ENCODE data around the gene PBX1.

DNA sequence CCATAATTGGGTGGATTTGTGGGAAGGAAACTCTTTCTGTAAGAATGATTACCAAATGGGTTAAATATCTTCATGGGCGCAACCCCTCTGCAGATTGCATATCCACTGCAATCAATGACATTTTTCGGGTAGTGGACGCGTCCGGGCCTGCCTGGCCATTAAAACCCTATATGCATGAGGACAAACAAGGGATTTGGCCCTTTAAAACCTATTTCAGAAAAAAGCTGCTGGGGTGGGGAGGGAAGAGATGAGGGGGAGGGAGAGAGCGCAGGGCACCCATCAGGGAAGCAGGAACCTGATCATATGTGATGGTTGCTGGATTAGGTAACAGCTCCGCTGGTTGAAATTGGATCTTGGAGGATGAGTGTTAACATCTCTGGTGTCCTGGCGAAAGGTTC lies 228.8 kb downstream of the PBX1 start:
- TF ChIP-seq, protein P1, sequence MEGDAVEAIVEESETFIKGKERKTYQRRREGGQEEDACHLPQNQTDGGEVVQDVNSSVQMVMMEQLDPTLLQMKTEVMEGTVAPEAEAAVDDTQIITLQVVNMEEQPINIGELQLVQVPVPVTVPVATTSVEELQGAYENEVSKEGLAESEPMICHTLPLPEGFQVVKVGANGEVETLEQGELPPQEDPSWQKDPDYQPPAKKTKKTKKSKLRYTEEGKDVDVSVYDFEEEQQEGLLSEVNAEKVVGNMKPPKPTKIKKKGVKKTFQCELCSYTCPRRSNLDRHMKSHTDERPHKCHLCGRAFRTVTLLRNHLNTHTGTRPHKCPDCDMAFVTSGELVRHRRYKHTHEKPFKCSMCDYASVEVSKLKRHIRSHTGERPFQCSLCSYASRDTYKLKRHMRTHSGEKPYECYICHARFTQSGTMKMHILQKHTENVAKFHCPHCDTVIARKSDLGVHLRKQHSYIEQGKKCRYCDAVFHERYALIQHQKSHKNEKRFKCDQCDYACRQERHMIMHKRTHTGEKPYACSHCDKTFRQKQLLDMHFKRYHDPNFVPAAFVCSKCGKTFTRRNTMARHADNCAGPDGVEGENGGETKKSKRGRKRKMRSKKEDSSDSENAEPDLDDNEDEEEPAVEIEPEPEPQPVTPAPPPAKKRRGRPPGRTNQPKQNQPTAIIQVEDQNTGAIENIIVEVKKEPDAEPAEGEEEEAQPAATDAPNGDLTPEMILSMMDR (IDR thresholded peaks at IDR 0.05): no peak
- TF ChIP-seq, protein P2, sequence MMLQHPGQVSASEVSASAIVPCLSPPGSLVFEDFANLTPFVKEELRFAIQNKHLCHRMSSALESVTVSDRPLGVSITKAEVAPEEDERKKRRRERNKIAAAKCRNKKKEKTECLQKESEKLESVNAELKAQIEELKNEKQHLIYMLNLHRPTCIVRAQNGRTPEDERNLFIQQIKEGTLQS (CRISPR knock-in tag; conservative IDR thresholded peaks at IDR 0.05): no peak
- TF ChIP-seq, protein P3, sequence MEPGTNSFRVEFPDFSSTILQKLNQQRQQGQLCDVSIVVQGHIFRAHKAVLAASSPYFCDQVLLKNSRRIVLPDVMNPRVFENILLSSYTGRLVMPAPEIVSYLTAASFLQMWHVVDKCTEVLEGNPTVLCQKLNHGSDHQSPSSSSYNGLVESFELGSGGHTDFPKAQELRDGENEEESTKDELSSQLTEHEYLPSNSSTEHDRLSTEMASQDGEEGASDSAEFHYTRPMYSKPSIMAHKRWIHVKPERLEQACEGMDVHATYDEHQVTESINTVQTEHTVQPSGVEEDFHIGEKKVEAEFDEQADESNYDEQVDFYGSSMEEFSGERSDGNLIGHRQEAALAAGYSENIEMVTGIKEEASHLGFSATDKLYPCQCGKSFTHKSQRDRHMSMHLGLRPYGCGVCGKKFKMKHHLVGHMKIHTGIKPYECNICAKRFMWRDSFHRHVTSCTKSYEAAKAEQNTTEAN (CRISPR knock-in tag; IDR thresholded peaks at IDR 0.05): no peak
- TF ChIP-seq ZNF423 (CRISPR knock-in tag; IDR thresholded peaks at IDR 0.05) (no peak), NFYB (CRISPR knock-in tag; conservative IDR thresholded peaks at IDR 0.05; ENCODE audit: low read depth) (no peak)
- TF ChIP-seq, protein P4, sequence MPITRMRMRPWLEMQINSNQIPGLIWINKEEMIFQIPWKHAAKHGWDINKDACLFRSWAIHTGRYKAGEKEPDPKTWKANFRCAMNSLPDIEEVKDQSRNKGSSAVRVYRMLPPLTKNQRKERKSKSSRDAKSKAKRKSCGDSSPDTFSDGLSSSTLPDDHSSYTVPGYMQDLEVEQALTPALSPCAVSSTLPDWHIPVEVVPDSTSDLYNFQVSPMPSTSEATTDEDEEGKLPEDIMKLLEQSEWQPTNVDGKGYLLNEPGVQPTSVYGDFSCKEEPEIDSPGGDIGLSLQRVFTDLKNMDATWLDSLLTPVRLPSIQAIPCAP (CRISPR knock-in tag; IDR thresholded peaks at IDR 0.05): no peak
- TF ChIP-seq, protein P5, sequence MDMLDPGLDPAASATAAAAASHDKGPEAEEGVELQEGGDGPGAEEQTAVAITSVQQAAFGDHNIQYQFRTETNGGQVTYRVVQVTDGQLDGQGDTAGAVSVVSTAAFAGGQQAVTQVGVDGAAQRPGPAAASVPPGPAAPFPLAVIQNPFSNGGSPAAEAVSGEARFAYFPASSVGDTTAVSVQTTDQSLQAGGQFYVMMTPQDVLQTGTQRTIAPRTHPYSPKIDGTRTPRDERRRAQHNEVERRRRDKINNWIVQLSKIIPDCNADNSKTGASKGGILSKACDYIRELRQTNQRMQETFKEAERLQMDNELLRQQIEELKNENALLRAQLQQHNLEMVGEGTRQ (CRISPR knock-in tag; IDR thresholded peaks at IDR 0.05): no peak
- TF ChIP-seq, protein P6, sequence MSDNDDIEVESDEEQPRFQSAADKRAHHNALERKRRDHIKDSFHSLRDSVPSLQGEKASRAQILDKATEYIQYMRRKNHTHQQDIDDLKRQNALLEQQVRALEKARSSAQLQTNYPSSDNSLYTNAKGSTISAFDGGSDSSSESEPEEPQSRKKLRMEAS (CRISPR knock-in tag; IDR thresholded peaks at IDR 0.05): no peak
